Loucy (cell line): ENCODE data around the gene SIGLEC10.
"Not testable (repeated sequence)": the region's sequence is repeated elsewhere in the genome, so short reads cannot be mapped to it uniquely, and the experiment has no call there.

Experiments
- H2AFZ ChIP-seq: fragments of 200-600 bp; sonication (generic); 2 replicates; pipeline ENCODE4 v1.6.0; 2016; ENCODE audit warnings: antibody characterized with exemption, mild to moderate bottlenecking, low read length, moderate library complexity
- H3F3A ChIP-seq: fragments of 200-600 bp; 2 replicates; pipeline ENCODE4 v1.6.0; 2016; ENCODE audit warnings: antibody characterized with exemption, low read depth, mild to moderate bottlenecking
- H3K27me3 ChIP-seq: fragments of 200-600 bp; sonication (generic); 2 replicates; pipeline ENCODE4 v1.6.1; 2014; ENCODE audit warnings: low read length, mild to moderate bottlenecking; ENCODE audit not compliant: insufficient read depth, poor library complexity, severe bottlenecking
- H3K36me3 ChIP-seq: fragments of 200-600 bp; sonication (generic); 2 replicates; pipeline ENCODE4 v1.6.1; 2016; ENCODE audit warnings: low read length; ENCODE audit not compliant: insufficient read depth
- H3K4me1 ChIP-seq: fragments of 200-600 bp; sonication (generic); 2 replicates; pipeline ENCODE4 v1.5.1; 2014; ENCODE audit warnings: low read length, mild to moderate bottlenecking; ENCODE audit not compliant: insufficient read depth, poor library complexity, severe bottlenecking
- H3K4me2 ChIP-seq: fragments of 200-600 bp; sonication (generic); 2 replicates; pipeline ENCODE4 v1.6.0; 2014; ENCODE audit warnings: antibody characterized with exemption, low read length, low read depth, mild to moderate bottlenecking; ENCODE audit not compliant: poor library complexity, severe bottlenecking
- H3K4me3 ChIP-seq: fragments of 200-600 bp; sonication (generic); 2 replicates; pipeline ENCODE4 v1.5.1; 2014; ENCODE audit warnings: low read length, mild to moderate bottlenecking, mixed read lengths; ENCODE audit not compliant: poor library complexity, severe bottlenecking
- H3K79me2 ChIP-seq: fragments of 200-600 bp; sonication (generic); 2 replicates; pipeline ENCODE4 v1.6.1; 2014; ENCODE audit warnings: low read length; ENCODE audit not compliant: insufficient read depth
- H3K9ac ChIP-seq: fragments of 200-600 bp; sonication (generic); 2 replicates; pipeline ENCODE4 v1.6.0; 2014; ENCODE audit warnings: mild to moderate bottlenecking, low read depth, low read length, moderate library complexity; ENCODE audit not compliant: poor library complexity, severe bottlenecking
- H3K9me2 ChIP-seq: fragments of 200-600 bp; sonication (generic); replicated peaks from 2 replicates; pipeline ENCODE4 v1.6.1; 2016; ENCODE audit warnings: low read depth, low read length, mixed read lengths
- H3K9me3 ChIP-seq: fragments of 200-600 bp; sonication (generic); 2 replicates; pipeline ENCODE4 v1.6.1; 2014; ENCODE audit warnings: mild to moderate bottlenecking, antibody characterized with exemption, low read length, low read depth; ENCODE audit not compliant: insufficient read depth
- H4K20me1 ChIP-seq: fragments of 200-600 bp; sonication (generic); 2 replicates; pipeline ENCODE4 v1.6.0; 2014; ENCODE audit warnings: antibody characterized with exemption, low read length, mild to moderate bottlenecking; ENCODE audit not compliant: insufficient read depth, poor library complexity, severe bottlenecking
- CTCF ChIP-seq: fragments of 200-600 bp; sonication (generic); conservative IDR thresholded peaks from 2 replicates; pipeline ENCODE4 v1.5.1; 2014; ENCODE audit warnings: mild to moderate bottlenecking, antibody characterized with exemption, low read length
- EZH2phosphoT487 ChIP-seq: fragments of 200-600 bp; IDR thresholded peaks from 2 replicates; pipeline ENCODE4 v1.6.1; 2018; ENCODE audit warnings: antibody characterized with exemption, mild to moderate bottlenecking, moderate library complexity, borderline replicate concordance

The SIGLEC10 gene

GRCh38 chr19:51407511-51408131 lies 9.8 kb downstream of the SIGLEC10 start:
- H3K4me1 ChIP-seq, result peaks cover 3% of the 10 kb centered on the region
- no peak overlapping the region for H3K4me2 ChIP-seq
- no peak overlapping the region for H3K9ac ChIP-seq
- peak overlapping the region; percentile 73 for H2AFZ ChIP-seq
- H3K36me3 ChIP-seq, result no peaks in the 10 kb centered on the region
- no peak overlapping the region for H3K4me3 ChIP-seq
- no peaks in the 10 kb centered on the region for H3K27me3 ChIP-seq
- no peaks in the 10 kb centered on the region for H3K9me2 ChIP-seq
- no peaks in the 10 kb centered on the region for H4K20me1 ChIP-seq
- H3K9me3 ChIP-seq, result peaks cover 2% of the 10 kb centered on the region; the same call in 1 of the 2 replicates
- H3K79me2 ChIP-seq, result no peaks in the 10 kb centered on the region
- H3F3A ChIP-seq, result no peaks in the 10 kb centered on the region
- TF ChIP-seq EZH2phosphoT487 (no peak), CTCF (peak; percentile 80)

GRCh38 chr19:51402117-51402516 lies 15.3 kb downstream of the SIGLEC10 start:
- H3K9ac ChIP-seq, result no peak overlapping the region
- TF ChIP-seq CTCF, result no peak
- TF ChIP-seq EZH2phosphoT487, result no peak
- H3K4me1 ChIP-seq, result peaks cover 21% of the 10 kb centered on the region
- H3K79me2 ChIP-seq, result no peaks in the 10 kb centered on the region
- no peaks in the 10 kb centered on the region for H3K36me3 ChIP-seq
- H3K4me2 ChIP-seq, result no peak overlapping the region
- no peaks in the 10 kb centered on the region for H3K27me3 ChIP-seq
- H3K9me2 ChIP-seq, result no peaks in the 10 kb centered on the region
- no peaks in the 10 kb centered on the region for H4K20me1 ChIP-seq
- H3F3A ChIP-seq, result no peaks in the 10 kb centered on the region
- H3K4me3 ChIP-seq, result no peak overlapping the region
- no peak overlapping the region for H2AFZ ChIP-seq
- H3K9me3 ChIP-seq, result peaks cover 8% of the 10 kb centered on the region; the same call in 1 of the 2 replicates

- H3F3A ChIP-seq, H4K20me1 ChIP-seq, H3K4me3 ChIP-seq, H3K27me3 ChIP-seq, H2AFZ ChIP-seq, H3K9me2 ChIP-seq, H3K36me3 ChIP-seq, H3K9me3 ChIP-seq, H3K79me2 ChIP-seq: not testable (repeated sequence)
- Histone ChIP-seq H3K4me2 (peak overlapping the region; percentile 45), H3K9ac (peak overlapping the region; percentile 19), H3K4me1 (peaks cover 35% of the 10 kb centered on the region)
Measured at GRCh38 chr19:51399936-51400335, 17.5 kb downstream of the SIGLEC10 start.

- Histone ChIP-seq H4K20me1 (no peaks in the 10 kb centered on the region), H3K9me3 (peaks cover 8% of the 10 kb centered on the region; the same call in 1 of the 2 replicates), H3K27me3 (no peaks in the 10 kb centered on the region), H3K9me2 (no peaks in the 10 kb centered on the region), H3K9ac (no peak overlapping the region), H3K36me3 (no peaks in the 10 kb centered on the region), H3K4me2 (no peak overlapping the region), H3F3A (0 out of 2 replicates have a peak, but pooled peaks cover 4% of the 10 kb centered on the region), H3K4me3 (no peak overlapping the region), H3K79me2 (peaks cover 12% of the 10 kb centered on the region), H3K4me1 (peaks cover 35% of the 10 kb centered on the region), H2AFZ (no peak overlapping the region)
- no peak for TF ChIP-seq EZH2phosphoT487
Measured at GRCh38 chr19:51399231-51399630, 18.2 kb downstream of the SIGLEC10 start.
